Measurements from ENCODE around the gene VEGFB.

The VEGFB gene

GRCh38 chr11:64281957-64282770 lies 47.8 kb downstream of the VEGFB start:
- Histone ChIP-seq H3K4me3 (replicated peaks; ENCODE audit: low read depth, low read length) (no peak overlapping the region), H3K27me3 (replicated peaks; ENCODE audit: control insufficient read depth, insufficient read depth, low read length) (no peaks in the 10 kb centered on the region), H3K36me3 (ENCODE audit: control insufficient read depth, insufficient read depth, low read length) (peaks cover 10% of the 10 kb centered on the region)
- no peak for DNase-seq (ENCODE audit: extremely low read depth, insufficient read length)
- TF ChIP-seq CTCF (IDR thresholded peaks at IDR 0.05; ENCODE audit: insufficient read depth, low read length, poor library complexity, severe bottlenecking) = no peak

GRCh38 chr11:64283092-64283491 lies 48.7 kb downstream of the VEGFB start:
- H3K4me3 ChIP-seq (replicated peaks; ENCODE audit: low read depth, low read length) = no peak overlapping the region
- H3K27me3 ChIP-seq (replicated peaks; ENCODE audit: control insufficient read depth, insufficient read depth, low read length) = no peaks in the 10 kb centered on the region
- no peak for TF ChIP-seq CTCF (IDR thresholded peaks at IDR 0.05; ENCODE audit: insufficient read depth, low read length, poor library complexity, severe bottlenecking)
- peaks cover 8% of the 10 kb centered on the region for H3K36me3 ChIP-seq (ENCODE audit: control insufficient read depth, insufficient read depth, low read length)
- DNase-seq (ENCODE audit: extremely low read depth, insufficient read length) = no peak

GRCh38 chr11:64284048-64284961 lies 49.9 kb downstream of the VEGFB start, which contains the start of gene BAD:
Gene BAD (minus strand): TSS chr11:64284665. CDS start chr11:64284368, 297 bp downstream.
- Histone ChIP-seq H3K27me3 (replicated peaks; ENCODE audit: control insufficient read depth, insufficient read depth, low read length) (no peaks in the 10 kb centered on the region), H3K36me3 (ENCODE audit: control insufficient read depth, insufficient read depth, low read length) (peaks cover 2% of the 10 kb centered on the region; the same call in 1 of the 2 replicates), H3K4me3 (replicated peaks; ENCODE audit: low read depth, low read length) (peak within 1 kb of the TSS; percentile 64)
- peak; percentile 91 for DNase-seq (ENCODE audit: extremely low read depth, insufficient read length)
- no peak for TF ChIP-seq CTCF (IDR thresholded peaks at IDR 0.05; ENCODE audit: insufficient read depth, low read length, poor library complexity, severe bottlenecking)

GRCh38 chr11:64284962-64285884 lies 50.8 kb downstream of the VEGFB start, which contains the start of gene GPR137:
Gene GPR137 (plus strand): TSS chr11:64285848. CDS start chr11:64286525, 677 bp downstream.
- peaks cover 2% of the 10 kb centered on the region; the same call in 1 of the 2 replicates for H3K36me3 ChIP-seq (ENCODE audit: control insufficient read depth, insufficient read depth, low read length)
- H3K27me3 ChIP-seq (replicated peaks; ENCODE audit: control insufficient read depth, insufficient read depth, low read length) = no peaks in the 10 kb centered on the region
- H3K4me3 ChIP-seq (replicated peaks; ENCODE audit: low read depth, low read length) = peak within 1 kb of the TSS; percentile 64
- peak; percentile 90 for DNase-seq (ENCODE audit: extremely low read depth, insufficient read length)
- no peak for TF ChIP-seq CTCF (IDR thresholded peaks at IDR 0.05; ENCODE audit: insufficient read depth, low read length, poor library complexity, severe bottlenecking)
